DMS153 (cell line): ENCODE measurements around the gene USP32.

Experiments used
- DNase-seq: peaks from one replicate; lab custom pipeline; 2025; lab: John Stamatoyannopoulos, UW

The USP32 gene

GRCh38 chr17:60300011-60300410 is 91.9 kb downstream of the USP32 start:
- no peak for DNase-seq

- no peak for DNase-seq
Observed at GRCh38 chr17:60297760-60298401, 94.1 kb downstream of the USP32 start.

DNA sequence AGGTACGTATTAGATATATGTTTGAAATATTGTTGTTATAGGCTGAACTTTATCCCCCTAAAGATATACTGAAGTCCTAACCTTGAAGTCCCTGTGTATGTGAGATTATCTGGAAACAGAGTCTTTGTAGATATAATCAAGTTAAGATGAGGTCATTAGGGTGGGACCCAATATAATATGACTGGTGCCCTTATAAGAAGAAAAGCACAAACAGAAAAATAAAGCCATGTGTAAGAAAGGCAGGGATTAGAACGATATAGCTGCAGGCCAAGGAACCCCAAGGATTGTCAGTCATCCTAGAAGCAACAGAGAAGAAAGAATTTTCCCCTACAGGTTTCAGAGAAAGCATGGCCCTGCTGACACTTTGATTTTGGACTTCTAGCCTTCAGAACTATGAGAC is 95.8 kb downstream of the USP32 start:
- no peak for DNase-seq

DNA sequence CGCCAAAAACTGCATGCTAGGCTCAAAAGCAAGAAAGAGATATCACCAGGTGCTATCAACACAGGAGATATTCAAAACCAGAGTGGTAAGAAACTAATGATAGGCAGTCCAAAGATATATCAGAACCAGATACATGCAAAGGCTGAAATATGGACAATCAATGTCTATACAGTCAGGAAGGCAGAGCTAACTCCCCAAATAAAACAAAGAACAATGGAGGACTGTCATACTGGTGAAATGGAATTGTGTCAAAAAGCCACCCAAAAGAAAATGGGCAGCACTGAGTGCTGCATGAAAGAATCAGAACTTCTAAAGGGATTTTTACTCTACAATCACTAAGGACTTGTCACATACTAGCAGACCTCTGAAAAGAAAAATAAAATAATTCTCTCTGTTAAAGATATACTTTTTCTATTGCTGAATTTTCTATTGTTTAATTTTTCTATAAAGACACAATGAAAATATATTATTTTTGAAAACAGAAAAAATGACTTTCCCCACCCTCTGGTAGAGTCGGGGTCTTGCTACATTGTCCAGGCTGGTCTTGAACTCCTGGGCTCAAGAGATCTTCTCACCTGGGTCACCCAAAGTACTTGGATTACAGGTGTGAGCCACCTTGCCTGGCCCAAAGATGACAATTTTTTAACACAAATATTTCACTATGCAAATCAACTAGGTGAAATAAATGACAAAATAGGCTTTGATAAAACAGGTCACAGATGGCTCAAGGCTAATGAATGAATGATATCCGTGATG is 98.2 kb downstream of the USP32 start:
- DNase-seq, result no peak

DNA sequence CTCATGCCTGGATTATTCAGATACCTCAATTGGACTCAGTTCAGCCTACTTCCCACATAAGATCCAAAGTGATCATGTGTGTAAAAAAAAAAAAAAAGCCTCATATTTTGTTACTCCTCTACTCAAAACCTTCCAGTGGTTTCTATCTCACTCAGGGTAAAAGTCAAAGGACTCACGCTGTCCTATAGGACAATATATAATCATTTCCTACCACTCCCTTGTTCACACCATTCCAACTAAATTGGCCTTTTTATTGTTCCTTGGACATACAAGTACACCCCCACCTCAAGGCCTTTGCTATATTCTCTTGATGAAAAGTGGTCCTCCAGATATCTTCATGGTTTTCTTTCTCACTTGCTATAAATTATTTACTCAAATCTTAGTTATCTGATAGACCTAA is 99.2 kb downstream of the USP32 start:
- DNase-seq, result no peak

DNA sequence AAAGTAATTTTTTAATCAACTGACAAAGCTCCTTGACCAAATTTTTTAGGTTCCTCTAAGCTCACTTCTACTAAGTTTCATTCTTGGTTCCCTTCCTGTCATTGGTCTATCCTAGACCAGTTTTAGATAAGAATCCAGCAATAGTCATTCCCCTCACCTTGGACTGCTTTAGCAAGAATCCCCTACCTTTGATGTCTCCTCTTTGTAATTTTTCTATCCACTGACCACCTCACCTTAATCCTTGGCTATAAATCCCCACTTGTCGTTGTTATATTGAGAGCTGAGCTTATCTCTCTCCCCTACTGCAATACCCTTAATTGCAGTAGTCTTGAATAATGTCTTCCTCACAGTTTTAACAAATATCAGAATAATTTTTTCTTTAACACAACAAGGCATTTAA is 107.2 kb downstream of the USP32 start:
- no peak for DNase-seq

DNA sequence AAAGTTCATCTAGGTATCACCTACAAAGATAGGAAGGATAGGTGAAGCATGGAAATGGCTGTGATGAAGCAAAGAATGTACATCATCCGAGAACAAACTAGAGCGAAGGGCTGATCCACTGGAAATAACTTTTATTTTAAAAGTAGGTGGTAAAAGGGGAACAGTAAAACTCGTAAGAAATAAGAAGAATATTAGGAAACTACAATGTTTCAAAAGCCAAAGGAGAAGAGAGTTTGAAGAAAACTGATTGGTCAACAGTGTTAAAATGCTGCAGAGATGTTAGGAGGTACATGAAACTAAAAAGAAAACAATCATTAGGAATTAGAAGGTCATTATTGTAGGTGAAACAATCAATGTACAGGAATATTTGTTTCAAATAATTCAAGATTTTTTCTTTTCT is 108.1 kb downstream of the USP32 start:
- DNase-seq, result no peak

- DNase-seq, result no peak
Observed at GRCh38 chr17:60280673-60281072, 111.3 kb downstream of the USP32 start.

- DNase-seq, result no peak
Observed at GRCh38 chr17:60278237-60278636, 113.7 kb downstream of the USP32 start.

DNA sequence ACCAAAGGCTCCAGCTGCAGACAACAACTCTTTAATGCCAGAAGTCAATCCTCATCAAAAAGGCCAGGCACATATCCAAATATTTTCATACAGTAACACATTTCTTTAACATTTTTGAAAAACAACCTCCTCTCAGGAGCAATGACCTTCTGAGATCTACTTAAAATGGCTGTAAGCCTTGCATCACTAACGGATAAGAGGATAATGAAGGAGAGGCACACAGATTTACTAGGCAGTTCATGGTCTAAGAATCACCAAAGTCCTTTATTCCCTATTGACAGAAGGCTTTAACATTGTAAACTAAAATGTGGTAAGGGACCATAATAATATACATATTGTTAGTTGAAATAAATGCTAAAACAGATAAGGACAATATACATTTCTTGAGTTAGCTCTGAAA is 114.7 kb downstream of the USP32 start:
- DNase-seq, result no peak

DNA sequence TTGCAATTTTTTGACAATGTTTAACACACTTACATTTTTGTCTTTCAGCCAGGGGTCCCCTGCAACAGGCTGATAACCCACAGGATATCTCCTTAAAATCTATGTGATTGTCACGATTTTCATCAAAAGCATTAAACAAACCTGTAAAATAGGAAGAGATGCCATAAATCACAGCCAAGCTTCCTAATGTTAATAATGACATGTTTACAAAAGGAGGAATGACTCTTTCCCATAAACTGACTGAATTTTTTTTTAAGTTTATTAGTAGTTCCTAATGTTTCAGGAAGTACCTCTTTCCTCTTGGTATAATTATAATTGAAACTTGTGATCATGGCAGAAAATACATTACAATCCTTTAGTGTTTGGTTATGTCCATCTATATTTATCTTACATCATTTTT is 122.5 kb downstream of the USP32 start:
- no peak for DNase-seq

- no peak for DNase-seq
Observed at GRCh38 chr17:60260540-60260939, 131.4 kb downstream of the USP32 start.

- no peak for DNase-seq
Observed at GRCh38 chr17:60258313-60258712, 133.6 kb downstream of the USP32 start.

DNA sequence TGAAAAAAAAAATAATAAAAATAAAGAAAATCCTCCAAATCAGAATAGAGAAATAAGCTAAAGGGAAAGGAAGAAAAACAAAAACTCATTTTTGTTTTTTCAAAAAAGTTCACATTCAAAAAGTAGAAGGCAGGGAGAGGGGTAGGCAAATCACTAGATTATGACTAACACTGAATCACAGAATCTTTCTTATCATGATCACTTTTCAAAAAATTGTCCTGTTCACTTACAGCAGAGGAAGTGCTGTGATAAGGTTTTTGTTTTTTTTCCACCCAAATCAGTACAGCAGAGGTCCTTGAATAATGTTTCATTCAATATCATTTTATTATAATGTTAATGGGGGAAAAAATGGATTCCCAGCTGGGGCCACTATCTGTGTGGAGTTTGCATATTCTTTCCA is 135.8 kb downstream of the USP32 start:
- no peak for DNase-seq

- no peak for DNase-seq
Observed at GRCh38 chr17:60253048-60253447, 138.9 kb downstream of the USP32 start.

- DNase-seq, result no peak
Observed at GRCh38 chr17:60252459-60252858, 139.5 kb downstream of the USP32 start.

- DNase-seq, result no peak
Observed at GRCh38 chr17:60249290-60249826, 142.6 kb downstream of the USP32 start.

GRCh38 chr17:60248618-60249289 is 143.2 kb downstream of the USP32 start:
- no peak for DNase-seq

DNA sequence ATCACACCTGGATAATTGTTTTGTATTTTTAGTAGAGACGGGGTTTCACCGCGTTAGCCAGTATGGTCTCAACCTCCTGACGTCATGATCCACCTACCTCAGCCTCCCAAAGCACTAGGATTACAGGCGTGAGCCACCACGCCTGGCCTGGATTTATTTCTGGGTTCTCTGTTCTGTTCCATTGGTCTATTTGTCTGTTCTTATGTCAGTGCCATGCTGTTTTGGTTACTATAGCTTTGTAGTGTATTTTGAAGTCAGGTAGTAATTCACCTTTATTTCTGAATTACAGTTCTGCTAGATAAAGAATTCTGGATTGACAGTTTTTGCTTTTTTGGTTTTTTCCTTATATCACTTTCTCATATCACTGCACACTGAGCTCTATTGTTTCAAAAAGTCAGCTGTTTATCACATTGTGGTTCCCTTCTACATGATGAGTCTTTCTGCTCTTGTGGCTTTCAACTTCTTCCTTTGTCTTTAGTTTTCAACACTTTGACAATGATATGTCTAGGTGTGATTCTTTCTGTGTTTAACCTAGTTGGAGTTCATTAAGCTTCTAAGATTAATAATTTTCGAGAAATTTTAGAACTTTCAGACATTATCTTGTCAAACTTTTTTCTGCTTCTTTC is 144.0 kb downstream of the USP32 start:
- DNase-seq, result no peak

DNA sequence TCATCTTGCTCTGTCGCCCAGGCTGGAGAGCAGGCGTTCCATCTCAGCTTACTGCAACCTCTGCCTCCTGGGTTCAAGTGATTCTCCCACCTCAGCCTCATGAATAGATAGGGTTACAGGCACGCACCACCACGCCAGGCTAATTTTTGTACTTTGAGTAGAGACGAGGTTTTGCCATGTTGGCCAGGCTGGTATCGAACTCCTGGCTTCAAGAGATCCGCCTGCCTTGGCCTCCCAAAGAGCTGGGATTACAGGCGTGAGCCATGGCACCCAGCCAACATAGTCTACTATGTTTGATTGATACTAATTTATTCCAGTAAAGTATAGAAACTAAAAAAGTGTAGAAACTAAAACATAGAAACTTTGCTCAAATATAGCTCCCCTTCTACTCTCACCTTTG is 147.3 kb downstream of the USP32 start:
- DNase-seq, result no peak

GRCh38 chr17:60240290-60240689 is 151.6 kb downstream of the USP32 start:
- DNase-seq, result no peak

- DNase-seq, result no peak
Observed at GRCh38 chr17:60231691-60232090, 160.2 kb downstream of the USP32 start.

GRCh38 chr17:60231234-60231633 is 160.7 kb downstream of the USP32 start:
- no peak for DNase-seq
